HL-60/S4 treated with phorbol 12-myristate 13-acetate at 8.2 ng/mL for 4 days and 3 days (cell line): ENCODE results near the gene SEMA6A.
"Not testable (repeated sequence)": the region's sequence is repeated elsewhere in the genome, so short reads cannot be mapped to it uniquely, and the experiment has no call there.

Experiments used
- in situ Hi-C: fragments of 300-500 bp; cut with MboI; formaldehyde crosslinking; loops from 2 replicates; pipeline ENCODE4 v1.15.0; 2022; ENCODE audit warnings: low sequenced_read_pairs

The SEMA6A gene

GRCh38 chr5:116550082-116550481 lies 24.5 kb downstream of the SEMA6A start:
- in situ Hi-C loops: no loop called here

GRCh38 chr5:116546743-116547124 lies 27.9 kb downstream of the SEMA6A start:
- in situ Hi-C loops: no loop called here

GRCh38 chr5:116546033-116546742 lies 28.4 kb downstream of the SEMA6A start:
- in situ Hi-C loops: no loop called here

- in situ Hi-C loops: not testable (repeated sequence)
These were observed 29.2 kb downstream of the SEMA6A start for GRCh38 chr5:116545465-116545864.

GRCh38 chr5:116544531-116545241 lies 29.9 kb downstream of the SEMA6A start:
- in situ Hi-C loops: no loop called here

GRCh38 chr5:116543501-116543900 lies 31.1 kb downstream of the SEMA6A start:
- in situ Hi-C loops: no loop called here

- in situ Hi-C loops: no loop called here
These were observed 32.0 kb downstream of the SEMA6A start for GRCh38 chr5:116542619-116543018.

GRCh38 chr5:116539222-116539621 lies 35.4 kb downstream of the SEMA6A start:
- in situ Hi-C loops: no loop called here

- in situ Hi-C loops: no loop called here
These were observed 38.1 kb downstream of the SEMA6A start for GRCh38 chr5:116536316-116537083.

- in situ Hi-C loops: no loop called here
These were observed 39.5 kb downstream of the SEMA6A start for GRCh38 chr5:116534964-116535651.

GRCh38 chr5:116532762-116533525 lies 41.7 kb downstream of the SEMA6A start:
- in situ Hi-C loops: no loop called here

GRCh38 chr5:116531635-116532034 lies 43.0 kb downstream of the SEMA6A start:
- in situ Hi-C loops: no loop called here

GRCh38 chr5:116531117-116531516 lies 43.5 kb downstream of the SEMA6A start:
- in situ Hi-C loops: no loop called here

- in situ Hi-C loops: no loop called here
These were observed 44.3 kb downstream of the SEMA6A start for GRCh38 chr5:116530276-116530675.

GRCh38 chr5:116529615-116530014 lies 45.0 kb downstream of the SEMA6A start:
- in situ Hi-C loops: no loop called here

GRCh38 chr5:116528519-116529234 lies 45.9 kb downstream of the SEMA6A start:
- in situ Hi-C loops: no loop called here

- in situ Hi-C loops: no loop called here
These were observed 47.0 kb downstream of the SEMA6A start for GRCh38 chr5:116527582-116527981.

GRCh38 chr5:116525674-116526073 lies 48.9 kb downstream of the SEMA6A start:
- in situ Hi-C loops: no loop called here

GRCh38 chr5:116524966-116525365 lies 49.7 kb downstream of the SEMA6A start:
- in situ Hi-C loops: no loop called here
